ENCODE results near the gene CD3E.

Gene CD3E

GRCh38 chr11:118328745-118329144, 24.2 kb downstream of the CD3E start:
- no peak for DNase-seq (ENCODE audit: low spot score)

- no peak for DNase-seq (ENCODE audit: low spot score)
Measured at GRCh38 chr11:118334745-118335144, 30.2 kb downstream of the CD3E start.

- DNase-seq (ENCODE audit: low spot score), result no peak
Measured at GRCh38 chr11:118338637-118339061, 34.1 kb downstream of the CD3E start.

GRCh38 chr11:118339281-118339961, 34.9 kb downstream of the CD3E start:
- DNase-seq (ENCODE audit: low spot score), result no peak

GRCh38 chr11:118340449-118340848, 35.9 kb downstream of the CD3E start:
- no peak for DNase-seq (ENCODE audit: low spot score)

- no peak for DNase-seq (ENCODE audit: low spot score)
Measured at GRCh38 chr11:118341261-118341660, 36.7 kb downstream of the CD3E start.

GRCh38 chr11:118341815-118342489, 37.4 kb downstream of the CD3E start:
- DNase-seq (ENCODE audit: low spot score), result no peak

GRCh38 chr11:118342503-118343161, 38.1 kb downstream of the CD3E start, which contains the start of gene CD3D:
Gene CD3D, minus strand, starts transcription at chr11:118342705. Its CDS starts 98 bp downstream, at chr11:118342607.
- no peak for DNase-seq (ENCODE audit: low spot score)

- no peak for DNase-seq (ENCODE audit: low spot score)
Measured at GRCh38 chr11:118343248-118343647, 38.7 kb downstream of the CD3E start.

GRCh38 chr11:118343981-118344515, 39.5 kb downstream of the CD3E start, which contains the start of gene CD3G:
Gene CD3G, plus strand, starts transcription at chr11:118344344. Its CDS starts 80 bp downstream, at chr11:118344424.
- no peak for DNase-seq (ENCODE audit: low spot score)

GRCh38 chr11:118349475-118349874, 44.9 kb downstream of the CD3E start:
- DNase-seq (ENCODE audit: low spot score), result no peak

- peak; percentile 36 for DNase-seq (ENCODE audit: low spot score)
Measured at GRCh38 chr11:118353084-118353710, 48.7 kb downstream of the CD3E start.

GRCh38 chr11:118358071-118358470, 53.5 kb downstream of the CD3E start:
- no peak for DNase-seq (ENCODE audit: low spot score)

- DNase-seq (ENCODE audit: low spot score), result peak; percentile 99
Measured at GRCh38 chr11:118359295-118359958, 54.9 kb downstream of the CD3E start, which contains the start of gene UBE4A. Gene UBE4A, plus strand, starts transcription at chr11:118359600. Its CDS starts 5,481 bp downstream, at chr11:118365081.

GRCh38 chr11:118364956-118365615, 60.6 kb downstream of the CD3E start:
- no peak for DNase-seq (ENCODE audit: low spot score)

Measured in hematopoietic multipotent progenitor cell treated with erythropoietin and hydrocortisone succinate and interleukin-3 and kit ligand, for 15 days (in vitro differentiated cells).